ENCODE results near the gene CNTNAP2.

GRCh38 chr7:147968046-147968610, 1851.5 kb downstream of the CNTNAP2 start:
- TF ChIP-seq EP300 (IDR thresholded peaks at IDR 0.05) (no peak), POLR2A (IDR thresholded peaks at IDR 0.05) (no peak), CTCF (IDR thresholded peaks at IDR 0.05) (no peak)

Measured in tibial nerve (tissue), 4 donors.